HG03280 (cell line): ENCODE data around the gene CKAP5.
"Not testable (repeated sequence)": the region's sequence is repeated elsewhere in the genome, so short reads cannot be mapped to it uniquely, and the experiment has no call there.

Experiments
- ATAC-seq: cut with Tn5 transposase; IDR thresholded peaks from one replicate; pipeline ENCODE4 v1.9.1; 2021; ENCODE audit warnings: mild to moderate bottlenecking, moderate library complexity; ENCODE audit not compliant: unreplicated experiment

CKAP5 gene

GRCh38 chr11:46855863-46856262 lies 9.8 kb upstream of the CKAP5 start:
- ATAC-seq, result no peak

GRCh38 chr11:46855167-46855566 lies 9.1 kb upstream of the CKAP5 start:
- no peak for ATAC-seq

GRCh38 chr11:46850829-46851380 lies 4.8 kb upstream of the CKAP5 start:
- ATAC-seq, result no peak

GRCh38 chr11:46849631-46850030 lies 3.6 kb upstream of the CKAP5 start:
- ATAC-seq, result no peak

GRCh38 chr11:46846510-46846830 lies 390 bp upstream of the CKAP5 start:
- ATAC-seq, result peak; percentile 3

GRCh38 chr11:46845440-46845739 lies 690 bp downstream of the CKAP5 start:
- no peak for ATAC-seq

GRCh38 chr11:46840116-46840515 lies 6.0 kb downstream of the CKAP5 start:
- ATAC-seq, result no peak

GRCh38 chr11:46838501-46838900 lies 7.6 kb downstream of the CKAP5 start:
- no peak for ATAC-seq

GRCh38 chr11:46837860-46838259 lies 8.2 kb downstream of the CKAP5 start:
- no peak for ATAC-seq

- ATAC-seq, result no peak
Observed at GRCh38 chr11:46836870-46837269, 9.2 kb downstream of the CKAP5 start.

GRCh38 chr11:46836431-46836830 lies 9.6 kb downstream of the CKAP5 start:
- ATAC-seq, result no peak

- no peak for ATAC-seq
Observed at GRCh38 chr11:46835897-46836296, 10.2 kb downstream of the CKAP5 start.

GRCh38 chr11:46834821-46835220 lies 11.3 kb downstream of the CKAP5 start:
- ATAC-seq, result no peak

- ATAC-seq, result no peak
Observed at GRCh38 chr11:46832511-46833214, 13.4 kb downstream of the CKAP5 start.

GRCh38 chr11:46827995-46828394 lies 18.1 kb downstream of the CKAP5 start:
- ATAC-seq, result no peak

- ATAC-seq, result peak; percentile 99
Observed at GRCh38 chr11:46826310-46827044, 19.6 kb downstream of the CKAP5 start.

GRCh38 chr11:46808799-46809431 lies 37.2 kb downstream of the CKAP5 start:
- no peak for ATAC-seq

- no peak for ATAC-seq
Observed at GRCh38 chr11:46801694-46802470, 44.2 kb downstream of the CKAP5 start.

GRCh38 chr11:46800177-46800576 lies 45.9 kb downstream of the CKAP5 start:
- ATAC-seq, result no peak

- not testable (repeated sequence) for ATAC-seq
Observed at GRCh38 chr11:46799725-46800124, 46.4 kb downstream of the CKAP5 start.

- ATAC-seq, result no peak
Observed at GRCh38 chr11:46778416-46778815, 67.7 kb downstream of the CKAP5 start.
